K562 (cell line): ENCODE measurements around the gene SH3BP5L. TPM values are rescaled to one million over a fixed set of nuclear protein-coding genes. Genes with fewer than 3 reads are reported as not detected.

Source experiments
- CBX1 ChIP-seq: sonication (generic); IDR thresholded peaks from 2 replicates; pipeline ENCODE4 v1.6.1; 2016; ENCODE audit warnings: antibody characterized with exemption, low read depth, mild to moderate bottlenecking
- CC2D1A ChIP-seq: fragments of 450-650 bp; IDR thresholded peaks from 2 replicates; pipeline ENCODE4 v1.6.1; 2017; ENCODE audit warnings: mild to moderate bottlenecking
- CLOCK ChIP-seq: fragments of 250-450 bp; sonication (Bioruptor Pico); IDR thresholded peaks from 2 replicates; pipeline ENCODE4 v1.4.0; 2020; ENCODE audit warnings: mild to moderate bottlenecking, moderate library complexity, borderline replicate concordance
- CREB3L1 ChIP-seq: fragments of 450-650 bp; IDR thresholded peaks from 2 replicates; pipeline ENCODE4 v1.6.1; 2014; ENCODE audit warnings: low read depth, mild to moderate bottlenecking, moderate library complexity, borderline replicate concordance
- CSDE1 ChIP-seq, 2 experiments: fragments of 450-650 bp; IDR thresholded peaks; 2 replicates each; pipeline ENCODE4 v1.6.1; 2016; ENCODE audit warnings: mild to moderate bottlenecking in 1 of 2
- CTCFL ChIP-seq: IDR thresholded peaks from 2 replicates; pipeline ENCODE4 v1.6.1; 2011; ENCODE audit warnings: borderline replicate concordance, low read depth, mild to moderate bottlenecking, moderate library complexity, low read length; ENCODE audit not compliant: insufficient read depth, poor library complexity, severe bottlenecking
- FOXA1 ChIP-seq: fragments of 450-650 bp; IDR thresholded peaks from 2 replicates; pipeline ENCODE4 v1.6.1; 2016; ENCODE audit warnings: mild to moderate bottlenecking, borderline replicate concordance
- HNRNPL ChIP-seq: fragments of 200-400 bp; formaldehyde crosslinking; IDR thresholded peaks from 2 replicates; pipeline ENCODE4 v1.6.1; 2017; ENCODE audit warnings: low read depth, mild to moderate bottlenecking, low read length
- KDM1A ChIP-seq, 2 experiments: fragments of 450-650 bp; IDR thresholded peaks; 2 replicates each; pipeline ENCODE4 v1.6.1; 2016; ENCODE audit warnings: mild to moderate bottlenecking in 2 of 2
- MBD2 ChIP-seq: sonication (generic); IDR thresholded peaks from 2 replicates; pipeline ENCODE4 v1.6.1; 2016; ENCODE audit warnings: low read depth, borderline replicate concordance
- MCM5 ChIP-seq: fragments of 450-650 bp; IDR thresholded peaks from 2 replicates; pipeline ENCODE4 v1.6.1; 2016; ENCODE audit warnings: low read depth
- NR1H2 ChIP-seq: sonication (generic); formaldehyde crosslinking; IDR thresholded peaks from 2 replicates; pipeline ENCODE4 v1.4.0; 2020; ENCODE audit warnings: mild to moderate bottlenecking, missing genetic modification reagents
- POLR2AphosphoS5 ChIP-seq: IDR thresholded peaks from 2 replicates; pipeline ENCODE4 v1.6.1; 2011; ENCODE audit warnings: mild to moderate bottlenecking, low read depth, low read length, moderate library complexity; ENCODE audit not compliant: control insufficient read depth, insufficient read depth
- SNAPC5 ChIP-seq: fragments of 250-450 bp; sonication (Bioruptor Pico); IDR thresholded peaks from 2 replicates; pipeline ENCODE4 v1.8.0; 2021; ENCODE audit warnings: moderate library complexity, mild to moderate bottlenecking, inconsistent platforms
- TAF9B ChIP-seq: fragments of 450-650 bp; IDR thresholded peaks from 2 replicates; pipeline ENCODE4 v1.6.1; 2018; ENCODE audit warnings: mild to moderate bottlenecking; ENCODE audit not compliant: partially characterized antibody
- TFE3 ChIP-seq: fragments of 450-650 bp; formaldehyde crosslinking; IDR thresholded peaks from 2 replicates; pipeline ENCODE4 v1.4.0; 2020; ENCODE audit warnings: mild to moderate bottlenecking, mixed read lengths
- ZBTB17 ChIP-seq: fragments of 450-650 bp; formaldehyde crosslinking; IDR thresholded peaks from 2 replicates; pipeline ENCODE4 v1.4.0; 2020; ENCODE audit warnings: mild to moderate bottlenecking
- ZNF445 ChIP-seq: fragments of 250-450 bp; sonication (Bioruptor Pico); IDR thresholded peaks from 2 replicates; pipeline ENCODE4 v1.4.0; 2020; ENCODE audit warnings: low read depth, mild to moderate bottlenecking, moderate library complexity
- ZNF507 ChIP-seq: conservative IDR thresholded peaks from 2 replicates; pipeline ENCODE4 v1.6.1; 2017; ENCODE audit warnings: missing genetic modification characterization, missing compliant biosample characterization
- polyA plus RNA-seq, 8 experiments: library from polyadenylated mRNA; depleted of rRNA in 4 of 8; stranded (reverse) in 5 of 8; unstranded in 3 of 8; fragments of >200 nt; fragmentation: Nextera tagmentation in 2 of 8; fragmentation: Illumina TruSeq in 1 of 8; extraction: Ambion mirVana in 2 of 8; extraction: Trizol in 1 of 8; gene quantifications; 2 replicates each; pipeline versions ENCODE4 v1.2.1 to v1.2.3, GENCODE V29; 2011 to 2014; ENCODE audit warnings: inconsistent platforms in 1 of 8, missing spikeins in 1 of 8
- total RNA-seq, 7 experiments: library from RNA; depleted of rRNA in 6 of 7; stranded (reverse); fragments of >200 nt in 6 of 7; fragmentation: Illumina TruSeq in 2 of 7; extraction: Trizol in 2 of 7; gene quantifications; 2 replicates each; pipeline versions ENCODE4 v1.2.1 to v1.2.3, GENCODE V29; 2011 to 2021; ENCODE audit warnings: low replicate concordance in 1 of 7

SH3BP5L gene
- total and polyA plus RNA-seq, 9 of the 15 experiments (the other 6 are each of a cell fraction or from before 2014, with no cell fraction given), result 1.9 to 26.5 (median 15.8) TPM

GRCh38 chr1:248858891-248859889, 33.5 kb upstream of the SH3BP5L start, which contains the start of gene ZNF692 (continued):
- TF ChIP-seq MBD2, result peak; percentile 82; the same call in 1 of the 2 replicates
- no peak for TF ChIP-seq ZNF445 (CRISPR knock-in tag)
- no peak for TF ChIP-seq MCM5
- TF ChIP-seq NR1H2, result no peak
- peak; percentile 40 for TF ChIP-seq CTCFL
- 0 out of 2 replicates have a peak, but pooled peaks have one; percentile 16 for TF ChIP-seq ZBTB17 (CRISPR knock-in tag)
- TF ChIP-seq CREB3L1, result peak; percentile 70
- TF ChIP-seq CC2D1A, result no peak
- TF ChIP-seq ZNF507 (tag), result no peak
- TF ChIP-seq SNAPC5 (CRISPR knock-in tag), result no peak
- TF ChIP-seq POLR2AphosphoS5, result peak; percentile 93
- TF ChIP-seq CLOCK (CRISPR knock-in tag), result no peak
- no peak for TF ChIP-seq KDM1A (IDR thresholded peaks at IDR 0.05)
- TF ChIP-seq TFE3 (CRISPR knock-in tag), result no peak
- peak; percentile 64; the same call in 1 of the 2 replicates for TF ChIP-seq HNRNPL
- TF ChIP-seq CBX1, result peak; percentile 55; the same call in 1 of the 2 replicates
- TF ChIP-seq TAF9B, result peak; percentile 69
- TF ChIP-seq FOXA1, result no peak
- TF ChIP-seq CSDE1 (IDR thresholded peaks at IDR 0.05), result 0 out of 4 replicates have a peak, but pooled peaks of 1 of the 2 experiments have one; percentile 18
